GM19351 (cell line): Measurements from ENCODE around the gene C1GALT1.
"Not testable (repeated sequence)": the region's sequence is repeated elsewhere in the genome, so short reads cannot be mapped to it uniquely, and the experiment has no call there.

Experiments
- ATAC-seq: cut with Tn5 transposase; IDR thresholded peaks from one replicate; pipeline ENCODE4 v1.9.1; 2021; ENCODE audit warnings: mild to moderate bottlenecking, moderate library complexity; ENCODE audit not compliant: unreplicated experiment

Gene C1GALT1

DNA sequence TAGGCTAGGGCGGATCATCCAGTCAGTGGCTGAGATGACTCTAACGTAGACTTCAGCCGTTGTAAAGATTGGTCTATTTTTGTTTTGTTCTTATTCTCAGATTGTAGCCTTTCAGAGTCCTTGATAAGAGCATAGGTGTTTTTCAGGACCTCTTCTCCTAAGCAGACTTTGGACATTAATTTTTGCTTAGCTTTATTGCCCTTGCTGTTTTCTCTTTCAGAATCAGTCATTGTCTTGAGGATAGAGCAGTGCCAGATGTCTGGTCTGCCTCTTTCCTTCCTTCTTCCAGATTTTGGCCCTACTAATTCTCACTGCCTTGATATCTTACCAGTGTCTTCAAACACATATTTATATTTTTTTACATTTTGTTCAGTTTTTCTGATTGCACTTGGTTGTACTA lies 49.5 kb downstream of the C1GALT1 start:
- no peak for ATAC-seq

- no peak for ATAC-seq
Observed at GRCh38 chr7:7235347-7235746, 53.0 kb downstream of the C1GALT1 start.

DNA sequence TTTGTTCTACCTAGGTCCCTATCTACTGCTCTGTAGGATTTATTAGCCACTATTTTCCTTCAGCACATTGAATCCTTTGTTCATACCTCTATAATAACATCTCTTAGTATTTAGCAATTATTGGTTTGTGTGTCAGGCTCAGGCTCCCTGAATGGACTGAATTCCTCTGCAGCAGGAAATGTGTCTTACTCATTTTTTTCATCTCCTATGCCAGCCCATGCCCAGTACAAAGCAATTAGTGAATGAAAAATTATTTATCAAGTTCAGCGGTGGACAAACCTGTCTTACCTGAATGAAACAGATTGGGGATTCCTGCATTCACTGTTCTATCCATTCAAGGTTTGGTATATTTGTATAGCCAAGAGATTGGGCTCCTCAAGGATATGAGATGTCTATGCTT lies 53.7 kb downstream of the C1GALT1 start:
- ATAC-seq: no peak

GRCh38 chr7:7237201-7237977 lies 55.0 kb downstream of the C1GALT1 start:
- no peak for ATAC-seq

DNA sequence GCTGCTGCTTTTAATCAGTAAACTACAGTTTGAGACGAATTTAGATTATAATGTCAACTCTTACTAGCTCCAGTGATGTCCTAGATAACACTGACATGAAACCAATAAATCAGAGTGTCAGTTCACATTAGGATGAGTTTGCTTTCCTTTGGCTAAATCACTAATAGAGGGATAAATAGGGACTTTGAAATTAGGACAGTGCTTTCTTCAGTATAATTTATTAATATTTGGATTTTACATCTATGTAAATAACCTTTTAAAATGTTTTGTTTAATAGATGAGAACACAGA lies 55.6 kb downstream of the C1GALT1 start:
- ATAC-seq: no peak

DNA sequence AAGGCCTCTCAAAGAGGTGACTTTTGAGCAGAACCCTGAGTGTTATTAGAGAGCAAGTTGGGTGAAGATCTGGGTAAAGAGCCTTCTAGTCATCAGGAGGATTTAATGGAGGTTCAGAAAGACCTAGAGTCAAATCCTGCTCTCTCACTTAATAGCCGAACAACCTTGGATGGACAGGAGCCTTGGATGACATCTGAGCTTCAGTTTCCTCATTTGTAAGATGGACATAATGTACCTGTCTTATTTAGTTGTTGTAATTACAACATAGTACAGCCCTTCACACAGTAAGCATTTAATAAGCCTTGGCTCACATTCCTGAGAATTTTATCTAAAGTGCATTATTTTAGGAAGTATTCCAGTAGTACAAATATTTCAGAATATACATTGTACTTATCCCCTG lies 57.0 kb downstream of the C1GALT1 start:
- no peak for ATAC-seq

- no peak for ATAC-seq
Observed at GRCh38 chr7:7242899-7243298, 60.6 kb downstream of the C1GALT1 start.

DNA sequence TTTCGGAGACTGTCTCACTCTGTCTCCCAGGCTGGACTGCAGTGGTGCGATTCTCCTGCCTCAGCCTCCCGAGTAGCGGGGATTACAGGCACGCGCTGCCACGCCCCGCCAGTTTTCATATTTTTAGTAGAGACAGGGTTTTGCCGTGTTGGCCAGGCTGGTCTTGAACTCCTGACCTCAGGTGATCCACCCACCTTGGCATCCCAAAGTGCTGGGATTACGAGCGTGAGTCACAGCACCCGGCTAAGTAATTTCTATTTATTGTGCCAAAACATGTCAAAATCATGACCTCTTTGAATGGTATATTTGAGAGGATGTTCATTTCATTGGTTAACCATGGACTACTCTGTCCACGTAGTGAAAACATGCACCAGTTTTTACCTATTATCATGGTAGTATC lies 62.9 kb downstream of the C1GALT1 start:
- not testable (repeated sequence) for ATAC-seq

GRCh38 chr7:7246223-7246622 lies 63.9 kb downstream of the C1GALT1 start:
- no peak for ATAC-seq

DNA sequence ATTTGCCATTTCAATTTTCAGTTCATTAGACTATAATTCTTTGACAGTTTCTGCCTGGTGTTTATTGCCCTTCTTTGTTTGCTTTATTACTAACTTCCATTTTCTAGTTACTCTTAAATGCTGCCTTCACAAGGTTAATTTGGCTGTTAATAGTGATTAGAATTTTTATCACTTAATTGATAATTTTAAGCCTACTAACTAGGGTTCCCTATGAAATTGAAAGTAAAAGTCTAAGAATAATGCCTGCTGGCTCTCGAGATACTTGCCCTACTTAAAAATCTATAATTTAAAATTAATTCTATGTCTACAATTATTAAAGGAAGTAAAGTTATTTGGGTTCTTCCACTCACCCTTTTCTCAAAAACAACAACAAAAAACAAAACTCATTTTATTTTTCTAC lies 65.3 kb downstream of the C1GALT1 start:
- no peak for ATAC-seq

GRCh38 chr7:7249814-7250213 lies 67.5 kb downstream of the C1GALT1 start:
- no peak for ATAC-seq

GRCh38 chr7:7251742-7252141 lies 69.4 kb downstream of the C1GALT1 start:
- peak; percentile 99 for ATAC-seq

- ATAC-seq: no peak
Observed at GRCh38 chr7:7254319-7254718, 72.0 kb downstream of the C1GALT1 start.

- ATAC-seq: no peak
Observed at GRCh38 chr7:7254908-7255307, 72.6 kb downstream of the C1GALT1 start.

- ATAC-seq: no peak
Observed at GRCh38 chr7:7256731-7257274, 74.5 kb downstream of the C1GALT1 start.

DNA sequence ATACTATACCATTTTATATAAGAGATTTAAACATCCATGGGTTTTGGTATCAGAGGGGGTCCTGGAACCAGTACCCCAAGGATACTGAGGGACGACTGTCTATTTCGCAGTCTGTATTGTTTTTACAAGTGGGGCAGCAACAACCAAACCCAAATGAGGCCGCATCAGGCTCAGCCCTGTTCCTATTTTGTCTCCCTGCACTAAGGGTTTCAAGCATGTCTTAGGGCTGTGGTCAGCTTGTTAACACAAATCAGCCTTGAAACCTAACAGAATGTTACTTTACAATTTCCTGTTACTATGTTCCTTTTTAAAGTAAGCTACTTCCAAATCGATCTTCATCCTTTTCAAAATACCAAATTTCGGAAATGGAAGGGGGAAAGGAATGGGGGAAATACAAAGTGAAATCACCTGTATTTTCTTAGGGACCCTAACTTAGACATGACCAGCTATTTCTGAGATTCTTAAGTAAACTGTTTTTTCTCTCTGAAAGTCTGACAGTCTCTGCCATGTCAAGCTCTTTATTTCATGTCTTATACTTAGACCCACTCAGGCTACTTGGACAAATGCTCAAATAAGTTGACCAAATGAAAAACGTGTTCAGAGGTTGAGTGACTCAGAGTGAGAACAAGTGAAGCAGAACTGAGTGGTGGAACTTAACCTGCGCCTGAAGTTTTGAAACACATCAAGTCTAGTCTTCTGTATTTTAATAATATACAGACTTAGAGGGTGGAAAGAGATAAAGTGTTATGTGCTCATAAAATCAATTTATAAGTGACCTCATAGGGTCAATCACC lies 75.8 kb downstream of the C1GALT1 start:
- peak; percentile 87 for ATAC-seq

GRCh38 chr7:7261863-7262262 lies 79.5 kb downstream of the C1GALT1 start:
- no peak for ATAC-seq

DNA sequence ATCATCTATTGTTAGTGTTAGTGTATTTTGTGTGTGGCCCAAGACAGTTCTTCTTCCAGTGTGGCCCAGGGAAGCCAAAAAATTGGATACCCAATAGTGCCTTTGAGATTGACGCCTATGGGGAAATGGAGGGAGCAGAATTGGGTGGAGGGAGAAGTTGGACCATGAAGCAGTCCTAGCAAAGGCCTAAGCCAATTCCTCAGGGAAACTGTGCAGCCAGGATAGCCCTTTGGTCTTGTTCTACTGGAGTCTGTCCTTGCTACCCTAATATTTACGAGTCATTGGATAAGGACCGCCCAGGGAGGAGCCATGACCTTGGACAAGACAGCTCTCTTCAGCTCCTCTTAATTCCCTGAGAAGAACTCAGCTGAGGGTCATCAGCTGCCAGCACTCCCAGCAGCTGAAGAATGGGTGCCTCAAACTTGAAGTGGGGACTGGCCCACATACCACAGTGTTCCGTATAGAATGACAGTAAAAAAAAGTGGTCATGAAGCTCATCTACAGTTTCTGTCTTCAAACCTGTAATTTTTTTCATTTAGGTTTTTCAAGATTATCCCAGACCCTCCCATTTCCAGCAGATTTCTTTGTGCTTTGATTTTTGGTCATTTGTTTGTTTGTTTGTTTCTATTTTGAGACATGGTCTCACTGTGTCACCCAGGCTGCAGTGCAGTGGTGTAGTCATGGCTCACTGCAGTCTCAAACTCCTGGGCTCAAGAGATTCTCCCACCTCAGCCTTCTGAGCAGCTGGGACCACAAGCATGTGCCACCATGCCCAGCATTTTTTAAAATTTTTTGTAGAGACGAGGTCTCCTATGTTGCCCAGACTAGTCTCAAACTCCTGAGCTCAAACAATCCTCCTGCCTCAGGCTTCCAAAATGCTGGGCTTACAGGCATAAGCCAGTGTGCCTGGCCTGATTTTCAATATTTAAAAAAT lies 81.2 kb downstream of the C1GALT1 start:
- no peak for ATAC-seq

GRCh38 chr7:7264306-7265040 lies 82.1 kb downstream of the C1GALT1 start:
- ATAC-seq: no peak
